ENCODE data around the gene AMOT.

AMOT gene

DNA sequence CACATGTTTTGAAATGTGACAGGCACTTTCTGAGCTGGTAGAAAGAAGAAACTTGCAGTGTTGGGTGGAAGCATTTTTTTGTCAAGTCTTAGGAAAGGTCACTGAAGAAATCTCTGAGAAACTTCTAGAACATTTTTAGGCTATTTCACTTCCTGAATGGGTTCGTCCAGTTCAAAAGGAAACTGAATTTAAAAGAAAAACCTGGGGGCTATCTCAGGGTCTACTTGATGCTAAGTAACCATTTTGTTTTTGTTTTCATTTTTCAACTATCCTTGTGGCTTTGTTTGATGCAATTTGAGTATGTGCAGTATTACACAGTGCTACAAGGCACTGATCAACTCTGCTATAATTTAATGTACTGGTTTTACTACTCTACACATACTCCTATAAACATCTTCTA lies 34.0 kb upstream of the AMOT start:
- TF ChIP-seq NFIC (IDR thresholded peaks at IDR 0.05) (no peak), CEBPB (IDR thresholded peaks at IDR 0.05) (no peak), EP300 (IDR thresholded peaks at IDR 0.05; ENCODE audit: borderline replicate concordance) (no peak), CREB1 (IDR thresholded peaks at IDR 0.05; ENCODE audit: low read depth) (no peak), YY1 (IDR thresholded peaks at IDR 0.05; ENCODE audit: low read depth) (no peak), TEAD4 (IDR thresholded peaks at IDR 0.05) (no peak), TAF1 (IDR thresholded peaks at IDR 0.05; ENCODE audit: low read depth) (no peak), FOXM1 (IDR thresholded peaks at IDR 0.05; ENCODE audit: borderline replicate concordance, low read depth) (no peak)
- TF ChIP-seq, protein P1, sequence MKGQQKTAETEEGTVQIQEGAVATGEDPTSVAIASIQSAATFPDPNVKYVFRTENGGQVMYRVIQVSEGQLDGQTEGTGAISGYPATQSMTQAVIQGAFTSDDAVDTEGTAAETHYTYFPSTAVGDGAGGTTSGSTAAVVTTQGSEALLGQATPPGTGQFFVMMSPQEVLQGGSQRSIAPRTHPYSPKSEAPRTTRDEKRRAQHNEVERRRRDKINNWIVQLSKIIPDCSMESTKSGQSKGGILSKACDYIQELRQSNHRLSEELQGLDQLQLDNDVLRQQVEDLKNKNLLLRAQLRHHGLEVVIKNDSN (IDR thresholded peaks at IDR 0.05), result no peak
- TF ChIP-seq, protein P2, sequence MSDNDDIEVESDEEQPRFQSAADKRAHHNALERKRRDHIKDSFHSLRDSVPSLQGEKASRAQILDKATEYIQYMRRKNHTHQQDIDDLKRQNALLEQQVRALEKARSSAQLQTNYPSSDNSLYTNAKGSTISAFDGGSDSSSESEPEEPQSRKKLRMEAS (IDR thresholded peaks at IDR 0.05), result no peak

DNA sequence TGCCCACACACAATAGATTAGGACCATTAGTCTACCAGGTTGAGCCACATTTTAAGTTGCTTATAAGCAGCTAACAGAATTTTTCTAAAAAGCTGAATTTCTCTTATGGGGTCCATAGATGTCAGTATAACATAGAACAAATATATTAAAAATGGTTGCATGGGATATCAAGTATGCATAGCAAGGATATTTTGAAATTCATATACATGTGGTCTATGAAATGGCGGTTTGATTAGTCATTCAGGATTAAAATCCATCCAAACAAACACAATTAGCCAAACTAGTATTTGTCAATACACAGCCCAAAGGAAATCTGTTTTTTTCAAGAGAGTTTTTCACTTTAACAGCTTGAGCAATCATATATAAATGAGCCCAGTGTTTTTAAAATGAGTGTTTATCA lies 33.5 kb upstream of the AMOT start:
- TF ChIP-seq TAF1 (IDR thresholded peaks at IDR 0.05; ENCODE audit: low read depth) (no peak), CEBPB (IDR thresholded peaks at IDR 0.05) (no peak), YY1 (IDR thresholded peaks at IDR 0.05; ENCODE audit: low read depth) (no peak), ZBTB7A (IDR thresholded peaks at IDR 0.05; ENCODE audit: low read depth) (no peak), TEAD4 (IDR thresholded peaks at IDR 0.05) (no peak), RAD21 (IDR thresholded peaks at IDR 0.05; ENCODE audit: low read depth) (no peak), TCF12 (IDR thresholded peaks at IDR 0.05; ENCODE audit: low read depth) (no peak), EGR1 (IDR thresholded peaks at IDR 0.05) (no peak), NFIC (IDR thresholded peaks at IDR 0.05) (no peak), CREB1 (IDR thresholded peaks at IDR 0.05; ENCODE audit: low read depth) (no peak), EP300 (IDR thresholded peaks at IDR 0.05; ENCODE audit: borderline replicate concordance) (no peak), FOXM1 (IDR thresholded peaks at IDR 0.05; ENCODE audit: borderline replicate concordance, low read depth) (no peak)
- TF ChIP-seq, protein P2 (IDR thresholded peaks at IDR 0.05), result no peak
- TF ChIP-seq, protein P3, sequence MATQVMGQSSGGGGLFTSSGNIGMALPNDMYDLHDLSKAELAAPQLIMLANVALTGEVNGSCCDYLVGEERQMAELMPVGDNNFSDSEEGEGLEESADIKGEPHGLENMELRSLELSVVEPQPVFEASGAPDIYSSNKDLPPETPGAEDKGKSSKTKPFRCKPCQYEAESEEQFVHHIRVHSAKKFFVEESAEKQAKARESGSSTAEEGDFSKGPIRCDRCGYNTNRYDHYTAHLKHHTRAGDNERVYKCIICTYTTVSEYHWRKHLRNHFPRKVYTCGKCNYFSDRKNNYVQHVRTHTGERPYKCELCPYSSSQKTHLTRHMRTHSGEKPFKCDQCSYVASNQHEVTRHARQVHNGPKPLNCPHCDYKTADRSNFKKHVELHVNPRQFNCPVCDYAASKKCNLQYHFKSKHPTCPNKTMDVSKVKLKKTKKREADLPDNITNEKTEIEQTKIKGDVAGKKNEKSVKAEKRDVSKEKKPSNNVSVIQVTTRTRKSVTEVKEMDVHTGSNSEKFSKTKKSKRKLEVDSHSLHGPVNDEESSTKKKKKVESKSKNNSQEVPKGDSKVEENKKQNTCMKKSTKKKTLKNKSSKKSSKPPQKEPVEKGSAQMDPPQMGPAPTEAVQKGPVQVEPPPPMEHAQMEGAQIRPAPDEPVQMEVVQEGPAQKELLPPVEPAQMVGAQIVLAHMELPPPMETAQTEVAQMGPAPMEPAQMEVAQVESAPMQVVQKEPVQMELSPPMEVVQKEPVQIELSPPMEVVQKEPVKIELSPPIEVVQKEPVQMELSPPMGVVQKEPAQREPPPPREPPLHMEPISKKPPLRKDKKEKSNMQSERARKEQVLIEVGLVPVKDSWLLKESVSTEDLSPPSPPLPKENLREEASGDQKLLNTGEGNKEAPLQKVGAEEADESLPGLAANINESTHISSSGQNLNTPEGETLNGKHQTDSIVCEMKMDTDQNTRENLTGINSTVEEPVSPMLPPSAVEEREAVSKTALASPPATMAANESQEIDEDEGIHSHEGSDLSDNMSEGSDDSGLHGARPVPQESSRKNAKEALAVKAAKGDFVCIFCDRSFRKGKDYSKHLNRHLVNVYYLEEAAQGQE (IDR thresholded peaks at IDR 0.05; ENCODE audit: low read depth), result no peak
- TF ChIP-seq, protein P1 (IDR thresholded peaks at IDR 0.05), result no peak

DNA sequence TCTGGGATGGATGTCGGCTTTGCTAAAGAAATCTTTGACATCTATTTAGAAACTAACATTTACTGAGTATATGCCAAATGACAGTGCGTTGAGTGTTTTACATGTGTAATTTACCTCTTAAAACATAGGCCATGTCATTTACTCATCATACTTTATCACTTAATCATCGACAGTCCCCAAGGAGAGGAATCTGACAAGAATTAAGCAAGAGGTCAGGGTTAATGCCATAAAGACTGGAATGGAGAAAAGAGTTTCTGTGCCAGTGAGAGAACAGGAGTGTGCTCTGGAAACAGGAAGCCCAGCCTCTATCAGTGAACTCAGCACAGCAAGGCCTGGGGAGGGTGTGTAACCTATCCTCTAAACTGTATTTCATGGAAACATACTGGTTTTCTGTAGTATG lies 28.0 kb upstream of the AMOT start:
- TF ChIP-seq, protein P3 (IDR thresholded peaks at IDR 0.05; ENCODE audit: low read depth), result no peak
- TF ChIP-seq RAD21 (IDR thresholded peaks at IDR 0.05; ENCODE audit: low read depth), result no peak
- no peak for TF ChIP-seq CEBPB (IDR thresholded peaks at IDR 0.05)
- no peak for TF ChIP-seq FOXM1 (IDR thresholded peaks at IDR 0.05; ENCODE audit: borderline replicate concordance, low read depth)
- no peak for TF ChIP-seq EGR1 (IDR thresholded peaks at IDR 0.05)
- TF ChIP-seq, protein P2 (IDR thresholded peaks at IDR 0.05), result no peak
- TF ChIP-seq YY1 (IDR thresholded peaks at IDR 0.05; ENCODE audit: low read depth), result no peak
- TF ChIP-seq ZBTB7A (IDR thresholded peaks at IDR 0.05; ENCODE audit: low read depth), result no peak
- no peak for TF ChIP-seq CREB1 (IDR thresholded peaks at IDR 0.05; ENCODE audit: low read depth)
- TF ChIP-seq TAF1 (IDR thresholded peaks at IDR 0.05; ENCODE audit: low read depth), result no peak
- no peak for TF ChIP-seq NFIC (IDR thresholded peaks at IDR 0.05)
- no peak for TF ChIP-seq EP300 (IDR thresholded peaks at IDR 0.05; ENCODE audit: borderline replicate concordance)
- no peak for TF ChIP-seq TEAD4 (IDR thresholded peaks at IDR 0.05)
- no peak for TF ChIP-seq TCF12 (IDR thresholded peaks at IDR 0.05; ENCODE audit: low read depth)
- TF ChIP-seq, protein P1 (IDR thresholded peaks at IDR 0.05), result no peak

DNA sequence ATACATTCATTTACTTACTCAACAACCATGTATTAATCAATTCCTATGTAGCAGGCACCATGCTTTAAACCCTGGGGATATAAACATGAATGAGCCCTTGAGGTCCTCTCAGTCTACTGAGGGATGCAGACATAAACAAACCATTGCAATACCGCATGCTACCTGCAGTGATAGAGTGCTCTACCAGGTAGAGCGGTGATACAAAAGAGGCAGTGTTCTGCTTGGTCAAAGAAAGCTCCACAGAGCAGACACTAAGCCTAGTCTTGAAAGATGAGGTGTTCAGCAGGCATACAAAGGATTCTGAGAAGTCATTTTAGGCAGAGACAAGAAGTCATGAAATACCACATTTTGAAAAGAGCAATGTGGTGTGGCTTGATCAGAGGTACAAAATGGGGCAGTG lies 26.9 kb upstream of the AMOT start:
- TF ChIP-seq, protein P1 (IDR thresholded peaks at IDR 0.05), result no peak
- no peak for TF ChIP-seq YY1 (IDR thresholded peaks at IDR 0.05; ENCODE audit: low read depth)
- TF ChIP-seq TCF12 (IDR thresholded peaks at IDR 0.05; ENCODE audit: low read depth), result no peak
- no peak for TF ChIP-seq CEBPB (IDR thresholded peaks at IDR 0.05)
- TF ChIP-seq NFIC (IDR thresholded peaks at IDR 0.05), result no peak
- TF ChIP-seq, protein P3 (IDR thresholded peaks at IDR 0.05; ENCODE audit: low read depth), result no peak
- TF ChIP-seq ZBTB7A (IDR thresholded peaks at IDR 0.05; ENCODE audit: low read depth), result no peak
- TF ChIP-seq, protein P2 (IDR thresholded peaks at IDR 0.05), result no peak
- TF ChIP-seq TAF1 (IDR thresholded peaks at IDR 0.05; ENCODE audit: low read depth), result no peak
- no peak for TF ChIP-seq TEAD4 (IDR thresholded peaks at IDR 0.05)
- TF ChIP-seq EP300 (IDR thresholded peaks at IDR 0.05; ENCODE audit: borderline replicate concordance), result no peak
- TF ChIP-seq CREB1 (IDR thresholded peaks at IDR 0.05; ENCODE audit: low read depth), result no peak
